NOMO-1 treated with DMSO at 0.1 percent for 48 hours (cell line): ENCODE measurements around the gene TOM1L1.
A peak's percentile ranks its signal among the peaks of the same experiment; 100 is the strongest.

ENCODE experiments used
- DNase-seq: peaks from one replicate; lab custom pipeline; 2025; ENCODE audit not compliant: unreplicated experiment; lab: John Stamatoyannopoulos, UW

The TOM1L1 gene

DNA sequence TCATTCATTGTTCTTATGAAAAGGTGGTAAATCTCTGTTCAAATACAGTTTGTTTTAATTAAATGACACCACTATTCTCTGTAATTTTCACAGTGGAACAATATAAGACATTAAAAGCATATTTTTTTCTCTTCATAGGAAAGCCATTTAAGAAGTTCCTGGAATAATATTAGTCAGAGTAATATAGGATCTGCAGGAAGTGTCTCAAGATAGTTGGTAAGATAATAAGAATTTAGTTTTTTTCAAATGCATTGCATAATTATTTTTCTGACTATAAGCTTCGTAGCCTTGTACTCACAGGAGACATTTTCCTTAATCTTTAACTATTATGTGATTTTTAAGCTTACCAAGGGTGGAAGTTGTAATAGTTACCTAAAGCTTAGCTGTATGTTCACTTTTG is 84.8 kb downstream of the TOM1L1 start:
- no peak for DNase-seq

DNA sequence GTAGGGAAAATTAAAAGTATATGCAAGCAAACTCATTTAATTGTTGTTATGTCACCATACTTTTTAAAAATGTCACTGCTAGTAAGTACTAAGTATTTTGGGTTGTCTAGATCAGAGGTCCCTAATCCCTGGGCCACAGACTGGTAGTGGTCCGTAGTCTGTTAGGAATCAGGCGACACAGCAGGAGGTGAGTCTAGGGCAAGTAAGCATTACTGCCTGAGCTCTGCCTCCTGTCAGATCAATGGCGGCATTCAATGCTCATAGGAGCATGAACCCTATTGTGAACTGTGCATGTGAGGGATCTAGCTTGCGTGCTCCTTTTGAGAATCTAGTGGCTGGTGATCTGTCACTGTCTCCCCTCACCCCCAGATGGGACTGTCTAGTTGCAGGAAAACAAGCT is 89.5 kb downstream of the TOM1L1 start:
- no peak for DNase-seq

DNA sequence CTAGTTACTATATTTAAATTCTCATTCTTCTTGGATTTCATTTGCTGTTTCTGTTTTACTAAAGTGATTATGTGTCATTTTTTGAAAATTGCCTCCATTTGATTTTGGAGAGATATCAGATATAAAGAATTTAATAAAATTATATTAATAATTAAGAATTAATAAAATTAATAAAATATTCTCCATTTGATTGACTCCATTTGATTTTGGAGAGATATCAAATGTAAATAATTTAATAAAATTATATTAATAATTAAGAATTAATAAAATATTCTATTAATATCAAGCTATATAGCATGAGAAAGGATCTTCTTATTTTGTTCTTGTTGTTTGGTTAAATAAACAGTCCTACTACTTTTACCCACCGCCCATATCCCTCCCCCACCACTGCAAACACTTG is 90.9 kb downstream of the TOM1L1 start:
- DNase-seq = no peak

DNA sequence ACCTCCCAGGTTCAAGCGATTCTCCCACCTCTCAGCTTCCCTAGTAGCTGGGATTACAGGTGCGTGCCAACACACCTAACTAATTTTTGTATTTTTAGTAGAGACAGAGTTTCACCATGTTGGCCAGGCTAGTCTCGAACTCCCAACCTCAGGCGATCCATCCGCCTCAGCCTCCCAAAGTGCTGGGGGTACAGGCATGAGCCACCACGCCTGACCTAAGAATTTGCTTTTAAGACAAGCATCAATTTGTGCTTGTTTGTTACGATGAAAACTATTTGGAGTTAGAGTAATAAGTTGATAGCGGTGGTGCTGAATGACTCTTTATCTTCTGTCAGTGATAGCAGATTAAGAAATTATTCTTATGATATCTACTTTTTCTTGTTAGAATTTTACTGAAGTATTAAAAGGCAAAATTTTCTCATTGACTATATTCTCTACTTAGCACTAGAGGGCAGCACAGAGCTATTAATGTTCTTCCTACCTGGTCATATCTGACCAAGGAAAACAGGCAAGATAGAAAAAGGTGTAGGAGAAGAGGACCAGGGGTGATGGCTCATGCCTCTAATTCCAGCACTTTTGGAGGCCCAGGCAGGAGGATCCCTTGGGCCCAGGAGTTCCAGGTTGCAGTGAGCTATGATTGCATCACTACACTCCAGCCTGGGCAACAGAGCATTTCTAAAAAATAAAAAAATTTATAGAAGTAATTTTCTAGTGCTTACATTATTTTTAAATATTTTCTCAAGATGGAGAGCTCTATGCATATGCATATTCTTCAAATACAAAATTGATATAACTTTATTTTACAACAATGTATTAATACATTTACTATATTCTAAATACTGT is 92.4 kb downstream of the TOM1L1 start:
- peak; percentile 34 for DNase-seq

DNA sequence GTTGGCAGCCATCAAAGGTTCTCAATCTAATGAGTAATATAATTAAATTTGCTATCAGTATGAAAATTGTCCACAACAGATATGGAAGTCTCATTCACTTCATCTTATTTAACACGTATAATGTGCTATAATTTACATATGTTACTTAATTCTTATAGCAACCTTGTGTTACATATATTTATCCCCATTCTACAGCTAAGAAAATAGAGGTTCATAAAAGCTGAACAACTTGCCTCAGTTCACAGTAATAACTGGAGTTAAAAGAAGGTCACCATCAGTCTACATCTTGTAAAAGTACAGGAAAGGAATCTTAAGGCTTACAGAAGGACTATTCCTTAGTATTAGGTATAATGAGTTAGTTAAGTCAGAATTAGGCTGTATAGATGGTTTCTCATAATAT is 95.8 kb downstream of the TOM1L1 start:
- DNase-seq = no peak

DNA sequence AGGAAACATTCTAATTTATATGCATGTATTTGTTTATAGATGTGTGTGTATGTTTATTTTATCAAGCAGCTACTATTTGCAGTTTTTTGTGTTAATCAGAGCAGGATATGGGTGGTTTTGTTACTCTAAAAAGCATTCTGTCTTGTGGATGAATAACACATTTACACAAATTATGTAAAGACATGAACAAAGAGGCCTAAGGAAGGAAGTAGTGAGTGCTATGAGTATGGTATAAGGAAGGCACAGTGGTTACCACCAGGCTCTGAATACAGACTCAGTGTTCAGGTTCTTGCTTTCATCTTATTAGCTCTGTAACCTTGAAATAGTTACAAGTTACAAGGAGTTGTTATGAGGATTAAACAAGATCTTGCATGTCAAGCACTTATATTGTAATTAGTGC is 101.8 kb downstream of the TOM1L1 start:
- DNase-seq = no peak

DNA sequence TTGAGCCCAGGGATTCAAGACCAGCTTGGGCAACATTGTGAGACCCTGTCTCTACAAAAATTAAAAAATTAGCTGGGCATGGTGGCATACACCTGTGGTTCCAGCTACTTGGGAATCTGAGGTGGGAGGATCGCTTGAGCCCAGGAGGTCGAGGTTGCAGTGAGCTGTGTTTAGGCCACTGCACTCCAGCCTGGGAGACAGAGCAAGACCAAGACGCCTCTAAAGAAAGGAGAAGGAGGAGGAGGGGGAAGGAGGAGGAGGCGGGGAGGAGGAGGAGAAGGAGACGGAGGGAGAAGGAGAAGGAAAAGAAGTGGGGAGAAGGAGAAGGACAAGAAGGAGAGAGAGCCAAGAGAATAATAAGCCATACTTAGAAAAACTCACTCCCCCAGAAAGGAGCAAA is 103.8 kb downstream of the TOM1L1 start:
- no peak for DNase-seq

DNA sequence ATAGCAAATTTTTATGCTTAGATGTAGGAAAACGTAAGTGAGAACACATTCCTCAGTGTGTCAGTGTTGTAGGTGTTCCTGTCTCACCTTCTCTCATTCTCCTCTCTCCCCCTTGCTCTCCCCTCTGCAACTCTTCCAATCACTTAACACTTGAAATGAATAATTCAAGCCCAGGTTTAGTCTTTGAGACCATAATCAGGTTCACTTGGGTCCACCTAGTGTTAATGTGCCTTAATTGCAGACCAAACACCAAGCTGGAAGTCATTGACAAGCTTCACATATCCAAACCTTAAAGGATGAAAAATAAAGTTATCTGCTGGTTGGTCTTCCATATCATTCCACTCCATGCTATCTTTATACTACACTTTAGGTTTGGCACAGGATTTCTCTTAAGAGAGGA is 104.9 kb downstream of the TOM1L1 start:
- no peak for DNase-seq
